GM10248 (cell line): Measurements from ENCODE around the gene KCNK7.

Source experiments
- CTCF ChIA-PET: fragments of 300-600 bp; sonication (Branson Sonifier 250); formaldehyde crosslinking; extraction: SDS; loops from one replicate; lab custom pipeline; 2021; ENCODE audit warnings: antibody characterized with exemption; lab: Yijun Ruan, JAX
- POLR2A ChIA-PET: fragments of 350-650 bp; sonication (Branson Sonifier 250); formaldehyde crosslinking; extraction: SDS; loops from one replicate; lab custom pipeline; 2020; ENCODE audit warnings: antibody characterized with exemption; lab: Yijun Ruan, JAX
- DNase-seq: peaks from one replicate; pipeline ENCODE4 v3.0.0; 2012; ENCODE audit errors: extremely low spot score
- CTCF ChIP-seq: IDR thresholded peaks from 2 replicates; pipeline ENCODE4 v1.5.1; 2012; ENCODE audit warnings: mild to moderate bottlenecking, low read depth; ENCODE audit errors: extremely low read depth, missing control alignments, control extremely low read depth

The KCNK7 gene

DNA sequence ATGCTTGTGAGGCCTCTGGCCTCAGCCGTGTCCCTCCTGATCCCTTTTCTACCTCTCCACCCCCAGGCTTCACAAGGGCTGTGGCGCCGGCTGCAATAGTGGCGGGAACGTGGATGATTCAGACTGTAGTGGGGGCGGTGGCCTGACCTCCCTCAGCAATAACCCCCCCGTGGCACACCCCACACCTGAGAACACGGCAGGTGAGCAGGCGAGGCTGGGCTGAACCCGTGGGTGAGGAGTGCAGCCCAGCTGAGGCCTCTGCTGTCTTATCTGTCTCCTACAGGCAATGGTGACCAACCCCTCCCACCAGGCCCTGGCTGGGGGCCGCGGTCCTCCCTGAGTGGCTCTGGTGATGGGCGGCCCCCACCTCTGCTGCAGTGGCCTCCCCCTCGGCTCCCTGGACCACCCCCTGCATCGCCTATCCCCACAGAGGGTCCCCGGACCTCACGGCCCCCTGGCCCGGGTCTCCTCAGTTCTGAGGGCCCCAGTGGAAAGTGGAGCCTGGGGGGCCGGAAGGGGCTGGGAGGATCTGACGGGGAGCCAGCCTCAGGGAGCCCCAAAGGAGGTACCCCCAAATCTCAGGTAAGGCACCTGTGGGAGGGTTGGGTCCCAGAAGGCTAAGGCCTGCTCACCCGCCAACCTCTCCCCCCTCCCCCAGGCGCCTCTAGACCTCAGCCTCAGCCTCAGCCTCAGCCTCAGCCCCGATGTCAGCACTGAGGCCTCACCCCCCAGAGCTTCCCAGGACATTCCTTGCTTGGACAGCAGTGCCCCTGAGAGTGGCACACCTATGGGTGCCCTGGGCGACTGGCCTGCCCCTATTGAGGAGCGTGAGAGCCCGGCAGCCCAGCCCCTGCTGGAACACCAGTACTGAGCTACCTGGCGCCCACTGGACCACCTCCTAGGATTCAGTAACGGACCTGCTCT is 40.8 kb upstream of the KCNK7 start:
- CTCF ChIA-PET: interaction anchor here (1.0 kb wide), 1 partner anchor 10 kb away, joined by 3 read pairs; no protein-coding TSS in a partner anchor

DNA sequence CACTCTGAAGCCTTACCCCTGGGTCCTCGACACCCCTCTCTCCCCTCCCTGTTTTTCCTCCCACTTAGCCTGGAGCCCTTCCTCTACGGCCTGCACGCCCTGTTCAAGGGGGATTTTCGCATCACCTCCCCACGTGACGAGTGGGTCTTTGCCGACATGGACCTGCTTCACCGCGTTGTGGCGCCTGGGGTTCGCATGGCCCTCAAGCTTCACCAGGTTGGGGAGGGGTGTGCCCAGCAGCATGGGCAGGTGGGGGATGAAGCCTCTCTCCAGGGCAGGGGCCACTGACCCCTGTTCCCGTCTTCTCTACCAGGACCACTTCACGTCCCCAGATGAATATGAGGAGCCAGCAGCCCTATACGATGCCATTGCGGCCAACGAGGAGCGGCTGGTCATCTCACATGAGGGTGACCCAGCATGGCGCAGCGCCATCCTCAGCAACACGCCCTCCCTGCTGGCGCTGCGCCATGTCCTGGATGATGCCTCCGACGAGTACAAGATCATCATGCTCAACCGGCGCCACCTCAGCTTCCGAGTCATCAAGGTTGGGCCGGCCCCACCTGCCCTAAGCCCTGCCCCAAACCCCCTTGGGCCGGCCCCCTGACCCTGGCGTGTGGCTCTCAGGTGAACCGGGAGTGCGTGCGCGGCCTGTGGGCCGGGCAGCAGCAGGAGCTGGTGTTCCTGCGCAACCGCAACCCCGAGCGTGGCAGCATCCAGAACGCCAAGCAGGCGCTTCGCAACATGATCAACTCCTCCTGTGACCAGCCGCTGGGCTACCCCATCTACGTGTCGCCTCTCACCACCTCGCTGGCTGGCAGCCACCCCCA is 39.5 kb upstream of the KCNK7 start:
- ChIA-PET POLR2A (no interaction called here), CTCF (interaction anchor here (1.0 kb wide), 1 partner anchor 8 kb away, joined by 3 read pairs; no protein-coding TSS in a partner anchor)
- TF ChIP-seq CTCF: no peak
- DNase-seq: no peak

More for the DNA sequence above, 40.8 kb upstream of the KCNK7 start:
- POLR2A ChIA-PET: interaction anchor here (0.7 kb wide), 1 partner anchor 11 kb away, joined by 3 read pairs; no protein-coding TSS in a partner anchor
- no peak for DNase-seq
- no peak for TF ChIP-seq CTCF

GRCh38 chr11:65634440-65634839 is 38.8 kb upstream of the KCNK7 start:
- DNase-seq: no peak
- ChIA-PET POLR2A (no interaction called here), CTCF (no interaction called here)
- no peak for TF ChIP-seq CTCF

DNA sequence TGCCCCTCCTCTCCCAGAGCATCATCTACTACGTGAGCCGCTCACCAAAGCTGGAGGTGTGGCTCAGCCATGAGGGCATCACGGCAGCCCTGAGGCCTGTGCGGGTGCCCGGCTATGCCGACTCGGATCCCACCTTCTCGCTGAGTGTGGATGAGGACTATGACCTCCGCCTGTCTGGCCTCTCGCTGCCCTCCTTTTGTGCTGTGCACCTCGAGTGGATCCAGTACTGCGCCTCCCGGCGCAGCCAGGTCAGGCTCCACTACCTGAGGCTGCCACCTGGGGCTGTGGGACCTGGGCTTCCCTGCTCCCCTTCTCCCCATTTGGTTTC is 38.5 kb upstream of the KCNK7 start:
- ChIA-PET CTCF (no interaction called here), POLR2A (no interaction called here)
- TF ChIP-seq CTCF: no peak
- no peak for DNase-seq

DNA sequence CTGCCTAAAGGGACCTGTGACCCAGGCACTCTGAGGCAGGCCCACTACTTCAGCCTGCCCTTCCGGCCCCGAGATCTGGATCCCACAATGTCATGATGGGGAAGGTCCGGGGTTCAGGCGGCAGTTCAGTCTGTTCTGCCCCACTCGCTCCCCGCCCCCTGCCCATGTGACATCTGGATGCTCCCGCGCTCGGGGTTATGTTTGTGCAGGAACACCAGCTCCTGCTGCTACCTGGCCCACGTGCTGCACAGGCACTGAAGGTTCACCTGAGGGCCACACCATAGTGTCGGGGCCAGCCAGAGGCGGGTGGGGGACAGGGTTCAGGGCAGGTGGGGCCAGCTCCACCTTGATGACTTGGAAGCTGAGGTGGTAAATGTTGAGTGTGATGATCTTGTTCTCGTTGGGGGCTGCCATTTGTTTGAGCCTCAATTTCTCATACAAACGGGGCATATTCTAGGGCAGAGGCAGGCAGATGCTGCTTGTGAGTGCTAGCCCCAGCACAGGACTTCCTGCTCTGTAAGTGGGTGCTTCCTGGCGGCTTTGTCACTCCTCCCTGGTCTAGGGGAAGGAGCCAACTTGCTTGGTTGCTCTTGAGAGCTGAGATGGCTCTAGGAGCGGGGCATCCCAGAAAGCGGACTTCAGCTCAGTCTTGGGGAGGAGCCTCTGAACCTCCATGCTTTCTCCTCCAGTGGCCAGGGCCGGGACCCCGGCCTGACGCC is 37.9 kb upstream of the KCNK7 start:
- CTCF ChIA-PET: interaction anchor here (0.8 to 1.0 kb wide), 3 partner anchors 39 to 226 kb away, joined by 3 to 4 read pairs (median 3); no protein-coding TSS in a partner anchor
- no peak for TF ChIP-seq CTCF
- DNase-seq: no peak
- POLR2A ChIA-PET: interaction anchor here (1.0 kb wide), 1 partner anchor 11 kb away, joined by 3 read pairs; no protein-coding TSS in a partner anchor
